Measurements from ENCODE around the gene RAD17. TPM values are rescaled to one million over a fixed set of nuclear protein-coding genes. Genes with fewer than 3 reads are reported as not detected.

The RAD17 gene
- total and polyA plus RNA-seq, 4 donors: 6.0 to 14.5 (median 11.8) TPM

DNA sequence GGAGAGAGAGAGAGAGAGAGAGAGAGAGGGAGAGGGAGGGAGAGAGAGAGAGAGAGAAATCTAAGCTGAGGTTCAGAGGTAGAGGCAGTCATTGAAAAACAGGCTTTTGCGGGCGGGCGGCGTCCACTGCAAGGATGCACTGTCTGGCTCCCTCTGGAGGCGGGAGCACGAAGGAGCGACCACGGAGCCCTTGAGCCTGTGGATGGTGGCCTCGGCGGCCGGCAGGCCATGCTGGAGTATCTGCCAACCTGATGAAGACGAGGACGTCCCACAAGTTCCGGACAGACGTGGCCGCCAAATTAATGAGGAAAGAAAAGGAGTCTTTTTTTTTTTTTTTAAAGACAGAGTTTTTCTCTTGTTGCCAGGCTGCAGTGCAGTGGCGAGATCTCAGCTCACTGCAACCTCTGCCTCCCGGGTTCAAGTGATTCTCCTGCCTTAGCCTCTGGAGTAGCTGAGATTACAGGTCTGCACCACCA lies 34.8 kb upstream of the RAD17 start:
- DNase-seq (ENCODE audit: low spot score): peak; percentile 85
- Histone ChIP-seq H3K4me1 (ENCODE audit: control insufficient read depth in 4 of 4, insufficient read depth in 4 of 4, low read length in 3 of 4) (peaks cover 0 to 10% (median 1%) of the 10 kb centered on the region in 4 donors), H3K4me3 (ENCODE audit: low read depth in 1 of 3, low read length in 3 of 3) (no peak overlapping the region), H3K27me3 (ENCODE audit: control insufficient read depth in 4 of 4, insufficient read depth in 4 of 4, low read length in 3 of 4) (no peaks in the 10 kb centered on the region), H3K27ac (ENCODE audit: low read depth in 1 of 2, low read length in 2 of 2) (no peak overlapping the region), H3K9me3 (ENCODE audit: control insufficient read depth in 4 of 4, low read length in 3 of 4) (no peaks in the 10 kb centered on the region), H3K36me3 (ENCODE audit: control insufficient read depth in 4 of 4, insufficient read depth in 3 of 4, low read depth in 1 of 4, low read length in 3 of 4) (no peaks in the 10 kb centered on the region), H3K9ac (ENCODE audit: low read depth in 1 of 2, low read length in 2 of 2) (no peak overlapping the region)
- WGBS: 11% methylated on average over 18 of the region's 18 CpGs
- TF ChIP-seq, protein P1, sequence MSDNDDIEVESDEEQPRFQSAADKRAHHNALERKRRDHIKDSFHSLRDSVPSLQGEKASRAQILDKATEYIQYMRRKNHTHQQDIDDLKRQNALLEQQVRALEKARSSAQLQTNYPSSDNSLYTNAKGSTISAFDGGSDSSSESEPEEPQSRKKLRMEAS (IDR thresholded peaks at IDR 0.05): no peak
- TF ChIP-seq SP1 (IDR thresholded peaks at IDR 0.05): no peak
- TF ChIP-seq, protein P2, sequence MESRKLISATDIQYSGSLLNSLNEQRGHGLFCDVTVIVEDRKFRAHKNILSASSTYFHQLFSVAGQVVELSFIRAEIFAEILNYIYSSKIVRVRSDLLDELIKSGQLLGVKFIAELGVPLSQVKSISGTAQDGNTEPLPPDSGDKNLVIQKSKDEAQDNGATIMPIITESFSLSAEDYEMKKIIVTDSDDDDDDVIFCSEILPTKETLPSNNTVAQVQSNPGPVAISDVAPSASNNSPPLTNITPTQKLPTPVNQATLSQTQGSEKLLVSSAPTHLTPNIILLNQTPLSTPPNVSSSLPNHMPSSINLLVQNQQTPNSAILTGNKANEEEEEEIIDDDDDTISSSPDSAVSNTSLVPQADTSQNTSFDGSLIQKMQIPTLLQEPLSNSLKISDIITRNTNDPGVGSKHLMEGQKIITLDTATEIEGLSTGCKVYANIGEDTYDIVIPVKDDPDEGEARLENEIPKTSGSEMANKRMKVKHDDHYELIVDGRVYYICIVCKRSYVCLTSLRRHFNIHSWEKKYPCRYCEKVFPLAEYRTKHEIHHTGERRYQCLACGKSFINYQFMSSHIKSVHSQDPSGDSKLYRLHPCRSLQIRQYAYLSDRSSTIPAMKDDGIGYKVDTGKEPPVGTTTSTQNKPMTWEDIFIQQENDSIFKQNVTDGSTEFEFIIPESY (IDR thresholded peaks at IDR 0.05): no peak
- TF ChIP-seq YY1 (IDR thresholded peaks at IDR 0.05): peak; percentile 63
- no peak for TF ChIP-seq NR2F2 (IDR thresholded peaks at IDR 0.05)
- TF ChIP-seq GABPA (IDR thresholded peaks at IDR 0.05 in 1 of 2, conservative IDR thresholded peaks at IDR 0.05 in 1 of 2): no peak
- TF ChIP-seq, protein P3, sequence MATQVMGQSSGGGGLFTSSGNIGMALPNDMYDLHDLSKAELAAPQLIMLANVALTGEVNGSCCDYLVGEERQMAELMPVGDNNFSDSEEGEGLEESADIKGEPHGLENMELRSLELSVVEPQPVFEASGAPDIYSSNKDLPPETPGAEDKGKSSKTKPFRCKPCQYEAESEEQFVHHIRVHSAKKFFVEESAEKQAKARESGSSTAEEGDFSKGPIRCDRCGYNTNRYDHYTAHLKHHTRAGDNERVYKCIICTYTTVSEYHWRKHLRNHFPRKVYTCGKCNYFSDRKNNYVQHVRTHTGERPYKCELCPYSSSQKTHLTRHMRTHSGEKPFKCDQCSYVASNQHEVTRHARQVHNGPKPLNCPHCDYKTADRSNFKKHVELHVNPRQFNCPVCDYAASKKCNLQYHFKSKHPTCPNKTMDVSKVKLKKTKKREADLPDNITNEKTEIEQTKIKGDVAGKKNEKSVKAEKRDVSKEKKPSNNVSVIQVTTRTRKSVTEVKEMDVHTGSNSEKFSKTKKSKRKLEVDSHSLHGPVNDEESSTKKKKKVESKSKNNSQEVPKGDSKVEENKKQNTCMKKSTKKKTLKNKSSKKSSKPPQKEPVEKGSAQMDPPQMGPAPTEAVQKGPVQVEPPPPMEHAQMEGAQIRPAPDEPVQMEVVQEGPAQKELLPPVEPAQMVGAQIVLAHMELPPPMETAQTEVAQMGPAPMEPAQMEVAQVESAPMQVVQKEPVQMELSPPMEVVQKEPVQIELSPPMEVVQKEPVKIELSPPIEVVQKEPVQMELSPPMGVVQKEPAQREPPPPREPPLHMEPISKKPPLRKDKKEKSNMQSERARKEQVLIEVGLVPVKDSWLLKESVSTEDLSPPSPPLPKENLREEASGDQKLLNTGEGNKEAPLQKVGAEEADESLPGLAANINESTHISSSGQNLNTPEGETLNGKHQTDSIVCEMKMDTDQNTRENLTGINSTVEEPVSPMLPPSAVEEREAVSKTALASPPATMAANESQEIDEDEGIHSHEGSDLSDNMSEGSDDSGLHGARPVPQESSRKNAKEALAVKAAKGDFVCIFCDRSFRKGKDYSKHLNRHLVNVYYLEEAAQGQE (IDR thresholded peaks at IDR 0.05): no peak
- no peak for TF ChIP-seq TAF1 (conservative IDR thresholded peaks at IDR 0.05)
- TF ChIP-seq FOXA1 (IDR thresholded peaks at IDR 0.05): no peak
- TF ChIP-seq HNF4G (IDR thresholded peaks at IDR 0.05): no peak
- TF ChIP-seq, protein P4, sequence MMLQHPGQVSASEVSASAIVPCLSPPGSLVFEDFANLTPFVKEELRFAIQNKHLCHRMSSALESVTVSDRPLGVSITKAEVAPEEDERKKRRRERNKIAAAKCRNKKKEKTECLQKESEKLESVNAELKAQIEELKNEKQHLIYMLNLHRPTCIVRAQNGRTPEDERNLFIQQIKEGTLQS (IDR thresholded peaks at IDR 0.05): no peak
- peak; percentile 81 to 89 for TF ChIP-seq RAD21 (IDR thresholded peaks at IDR 0.05)
- TF ChIP-seq, protein P5, sequence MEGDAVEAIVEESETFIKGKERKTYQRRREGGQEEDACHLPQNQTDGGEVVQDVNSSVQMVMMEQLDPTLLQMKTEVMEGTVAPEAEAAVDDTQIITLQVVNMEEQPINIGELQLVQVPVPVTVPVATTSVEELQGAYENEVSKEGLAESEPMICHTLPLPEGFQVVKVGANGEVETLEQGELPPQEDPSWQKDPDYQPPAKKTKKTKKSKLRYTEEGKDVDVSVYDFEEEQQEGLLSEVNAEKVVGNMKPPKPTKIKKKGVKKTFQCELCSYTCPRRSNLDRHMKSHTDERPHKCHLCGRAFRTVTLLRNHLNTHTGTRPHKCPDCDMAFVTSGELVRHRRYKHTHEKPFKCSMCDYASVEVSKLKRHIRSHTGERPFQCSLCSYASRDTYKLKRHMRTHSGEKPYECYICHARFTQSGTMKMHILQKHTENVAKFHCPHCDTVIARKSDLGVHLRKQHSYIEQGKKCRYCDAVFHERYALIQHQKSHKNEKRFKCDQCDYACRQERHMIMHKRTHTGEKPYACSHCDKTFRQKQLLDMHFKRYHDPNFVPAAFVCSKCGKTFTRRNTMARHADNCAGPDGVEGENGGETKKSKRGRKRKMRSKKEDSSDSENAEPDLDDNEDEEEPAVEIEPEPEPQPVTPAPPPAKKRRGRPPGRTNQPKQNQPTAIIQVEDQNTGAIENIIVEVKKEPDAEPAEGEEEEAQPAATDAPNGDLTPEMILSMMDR (IDR thresholded peaks at IDR 0.05; ENCODE audit: low read depth, low read length, missing input control): peak; percentile 77
- TF ChIP-seq JUND (IDR thresholded peaks at IDR 0.05): no peak
- peak in 1 of 2 donors; percentile 18 for TF ChIP-seq HNF4A (conservative IDR thresholded peaks at IDR 0.05)
- no peak for TF ChIP-seq EGR1 (IDR thresholded peaks at IDR 0.05; ENCODE audit: low read depth in 2 of 2)
- no peak for TF ChIP-seq FOXA2 (IDR thresholded peaks at IDR 0.05)
- TF ChIP-seq RXRA (IDR thresholded peaks at IDR 0.05): no peak
